K562 (cell line): ENCODE results near the gene OVCA2. TPM values are rescaled to one million over a fixed set of nuclear protein-coding genes. Genes with fewer than 3 reads are reported as not detected.

Source experiments
- ATAC-seq: fragments of 200-7000 bp; cut with Tn5 transposase; 3 replicates; pipeline ENCODE4 v1.9.1; 2020; ENCODE audit warnings: moderate library complexity
- BruUV-seq: library from RNA; stranded (reverse); fragments of 400-500 nt; replicated peaks from 2 replicates; lab custom pipeline; 2021; lab: Mats Ljungman, UMichigan
- CTCF ChIA-PET: fragments of 300-600 bp; formaldehyde crosslinking; extraction: SDS; loops from one replicate; lab custom pipeline; 2021; ENCODE audit warnings: low intra/inter-chr PET ratio; lab: Yijun Ruan, JAX
- POLR2A ChIA-PET: fragments of 300-600, 350-650 bp; sonication (Branson Sonifier 250); formaldehyde crosslinking; extraction: SDS; loops from one replicate; lab custom pipeline; 2021; ENCODE audit warnings: antibody characterized with exemption, inconsistent platforms; lab: Yijun Ruan, JAX
- DNase-seq, 4 experiments: peaks; one replicate each; pipeline versions ENCODE4 v3.0.0 to v3.0.0-alpha.2; 2011 to 2018; ENCODE audit warnings: low spot score in 3 of 4, mixed read lengths in 3 of 4; ENCODE audit errors: extremely low read depth in 1 of 4
- FAIRE-seq: peaks from 2 replicates; lab custom pipeline; 2011; peaks lifted over from hg19 to GRCh38; lab: Jason Lieb, UNC
- H2AFZ ChIP-seq: 2 replicates; pipeline ENCODE4 v1.6.0; 2011; ENCODE audit warnings: low read depth, low read length, control low read depth, inconsistent platforms
- H3K27ac ChIP-seq: fragments of 200-600 bp; 3 replicates; pipeline ENCODE4 v1.8.0; 2011; ENCODE audit warnings: low read depth, mild to moderate bottlenecking, control low read depth, inconsistent platforms, low read length, moderate library complexity, mixed read lengths; ENCODE audit errors: extremely low read depth
- H3K27me3 ChIP-seq, 2 experiments: fragments of 300-600 bp in 1 of 2; 2 replicates in 1 of 2; 3 replicates in 1 of 2; pipeline versions ENCODE4 v1.6.0 to v1.8.0; 2011; ENCODE audit warnings: inconsistent platforms in 2 of 2, low read length in 2 of 2, mild to moderate bottlenecking in 1 of 2, mixed read lengths in 1 of 2, moderate library complexity in 1 of 2; ENCODE audit not compliant: control insufficient read depth in 2 of 2, insufficient read depth in 2 of 2
- H3K36me3 ChIP-seq: fragments of 300-600 bp; 3 replicates; pipeline ENCODE4 v1.8.0; 2011; ENCODE audit warnings: mild to moderate bottlenecking, low read length, inconsistent platforms; ENCODE audit not compliant: control insufficient read depth, insufficient read depth
- H3K4me1 ChIP-seq, 2 experiments: fragments of 200-600 bp in 1 of 2; replicated peaks in 1 of 2; 2 replicates in 1 of 2; 3 replicates in 1 of 2; pipeline versions ENCODE4 v1.5.1 to v1.8.0; 2011; ENCODE audit warnings: inconsistent platforms in 2 of 2, low read length in 2 of 2, mild to moderate bottlenecking in 1 of 2, mixed read lengths in 1 of 2, moderate library complexity in 1 of 2; ENCODE audit not compliant: control insufficient read depth in 2 of 2, insufficient read depth in 2 of 2
- H3K4me2 ChIP-seq: 2 replicates; pipeline ENCODE4 v1.6.1; 2011; ENCODE audit warnings: low read length, control low read depth, inconsistent platforms, mixed read lengths; ENCODE audit not compliant: insufficient read depth
- H3K4me3 ChIP-seq: fragments of 200-600 bp; sonication (generic), shearing (Covaris generic); 2 replicates; pipeline ENCODE4 v1.5.1; 2016; ENCODE audit warnings: control low read depth, inconsistent platforms
- H3K79me2 ChIP-seq: fragments of 200-600 bp; 3 replicates; pipeline ENCODE4 v1.8.0; 2011; ENCODE audit warnings: low read length, inconsistent platforms; ENCODE audit not compliant: control insufficient read depth, insufficient read depth
- H3K9ac ChIP-seq, 2 experiments: 2 replicates each; pipeline versions ENCODE4 v1.6.0 to v1.6.1; 2011; ENCODE audit warnings: low read depth in 2 of 2, low read length in 2 of 2, control low read depth in 1 of 2, inconsistent platforms in 1 of 2, mild to moderate bottlenecking in 1 of 2, mixed read lengths in 1 of 2; ENCODE audit not compliant: insufficient read depth in 1 of 2
- H3K9me1 ChIP-seq: one replicate; pipeline ENCODE4 v1.6.0; 2011; ENCODE audit warnings: inconsistent platforms, mild to moderate bottlenecking, low read length, moderate library complexity; ENCODE audit not compliant: control insufficient read depth, insufficient read depth
- H3K9me3 ChIP-seq: replicated peaks from 2 replicates; pipeline ENCODE4 v1.5.1; 2011; ENCODE audit warnings: low read depth, low read length, inconsistent platforms; ENCODE audit not compliant: control insufficient read depth, insufficient read depth
- H4K20me1 ChIP-seq: replicated peaks from 2 replicates; pipeline ENCODE4 v1.6.1; 2011; ENCODE audit warnings: low read length, inconsistent platforms, mixed read lengths; ENCODE audit not compliant: control insufficient read depth, insufficient read depth
- ATF7 ChIP-seq: fragments of 450-650 bp; IDR thresholded peaks from 2 replicates; pipeline ENCODE4 v1.7.1; 2014; ENCODE audit warnings: mild to moderate bottlenecking, moderate library complexity
- BHLHE40 ChIP-seq: IDR thresholded peaks from 2 replicates; pipeline ENCODE4 v1.6.1; 2011; ENCODE audit warnings: low read length, improper control_type of control experiment
- BRD4 ChIP-seq: fragments of 200-600 bp; sonication (generic); IDR thresholded peaks from 2 replicates; pipeline ENCODE4 v1.6.1; 2017; ENCODE audit warnings: inconsistent platforms
- MYBL2 ChIP-seq, 2 experiments: fragments of 450-650 bp in 1 of 2; sonication (generic) in 1 of 2; formaldehyde crosslinking in 1 of 2; IDR thresholded peaks; 2 replicates each; pipeline versions ENCODE4 v1.6.1 to v1.8.1; 2017 to 2022; ENCODE audit warnings: borderline replicate concordance in 1 of 2, inconsistent platforms in 1 of 2, low read depth in 1 of 2, mild to moderate bottlenecking in 1 of 2, missing genetic modification reagents in 1 of 2, moderate library complexity in 1 of 2
- POU5F1 ChIP-seq: fragments of 150-350 bp; IDR thresholded peaks from 2 replicates; pipeline ENCODE4 v1.6.1; 2014; ENCODE audit warnings: borderline replicate concordance, low read length, low read depth, mild to moderate bottlenecking; ENCODE audit not compliant: partially characterized antibody
- RCOR1 ChIP-seq, 2 experiments: IDR thresholded peaks; 2 replicates each; pipeline ENCODE4 v1.6.1; 2012; ENCODE audit warnings: low read depth in 2 of 2, low read length in 2 of 2, borderline replicate concordance in 1 of 2, improper control_type of control experiment in 1 of 2
- REST ChIP-seq, 2 experiments: fragments of 450-650 bp; formaldehyde crosslinking in 1 of 2; IDR thresholded peaks; 2 replicates each; pipeline versions ENCODE4 v1.4.0 to v1.6.1; 2014 to 2020; ENCODE audit warnings: mild to moderate bottlenecking in 2 of 2, borderline replicate concordance in 1 of 2, low read depth in 1 of 2
- TCF15 ChIP-seq: fragments of 250-450 bp; sonication (Bioruptor Pico); IDR thresholded peaks from 2 replicates; pipeline ENCODE4 v1.8.0; 2022; ENCODE audit warnings: moderate library complexity, mild to moderate bottlenecking, inconsistent platforms
- TCF3 ChIP-seq: sonication (generic); formaldehyde crosslinking; IDR thresholded peaks from 2 replicates; pipeline ENCODE4 v1.4.0; 2020; ENCODE audit warnings: mild to moderate bottlenecking, missing genetic modification reagents
- ZBTB1 ChIP-seq: sonication (generic); formaldehyde crosslinking; IDR thresholded peaks from 2 replicates; pipeline ENCODE4 v1.8.1; 2023; ENCODE audit warnings: missing genetic modification reagents, low read depth, mild to moderate bottlenecking, borderline replicate concordance
- ZNF24 ChIP-seq: fragments of 450-650 bp; IDR thresholded peaks from 2 replicates; pipeline ENCODE4 v1.6.1; 2016
- WGBS: fragments of 100-300 bp; shearing (Covaris generic); methylation state at CpG from one replicate; pipeline ENCODE4 v1.1.6; 2016; ENCODE audit warnings: low coverage, mixed read lengths; ENCODE audit not compliant: insufficient coverage; ENCODE audit errors: missing lambda C conversion rate; 5-methylcytosine and 5-hydroxymethylcytosine counted together
- in situ Hi-C: fragments of 300-500 bp; cut with MboI; formaldehyde crosslinking; loops from 4 replicates; pipeline ENCODE4 v1.15.0; 2018; ENCODE audit warnings: inconsistent platforms, mixed read lengths
- intact Hi-C: fragments of 100-400 bp; cut with micrococcal nuclease; formaldehyde crosslinking; loops from 2 replicates; pipeline ENCODE4 v1.14.2; 2022
- polyA plus RNA-seq, 8 experiments: library from polyadenylated mRNA; depleted of rRNA in 4 of 8; stranded (reverse) in 5 of 8; unstranded in 3 of 8; fragments of >200 nt; fragmentation: Nextera tagmentation in 2 of 8; fragmentation: Illumina TruSeq in 1 of 8; extraction: Ambion mirVana in 2 of 8; extraction: Trizol in 1 of 8; gene quantifications; 2 replicates each; pipeline versions ENCODE4 v1.2.1 to v1.2.3, GENCODE V29; 2011 to 2014; ENCODE audit warnings: inconsistent platforms in 1 of 8, missing spikeins in 1 of 8
- total RNA-seq, 7 experiments: library from RNA; depleted of rRNA in 6 of 7; stranded (reverse); fragments of >200 nt in 6 of 7; fragmentation: Illumina TruSeq in 2 of 7; extraction: Trizol in 2 of 7; gene quantifications; 2 replicates each; pipeline versions ENCODE4 v1.2.1 to v1.2.3, GENCODE V29; 2011 to 2021; ENCODE audit warnings: low replicate concordance in 1 of 7
- TF ChIP-seq, protein P1 (sequence below): fragments of 250-450 bp; sonication (Bioruptor Pico); IDR thresholded peaks from 2 replicates; pipeline ENCODE4 v1.8.0; 2022; ENCODE audit warnings: inconsistent platforms

OVCA2 gene
- total and polyA plus RNA-seq, 9 of the 15 experiments (the other 6 are each of a cell fraction or from before 2014, with no cell fraction given), result 3.0 to 23.7 (median 14.1) TPM

GRCh38 chr17:2016494-2016893 lies 25.3 kb upstream of the OVCA2 start:
- H3K36me3 ChIP-seq, result no peaks in the 10 kb centered on the region
- no peak overlapping the region for H3K4me2 ChIP-seq
- no peaks in the 10 kb centered on the region for H3K9me3 ChIP-seq
- H3K4me3 ChIP-seq, result no peak overlapping the region
- ATAC-seq (no peak), DNase-seq (no peak), FAIRE-seq (no peak)
- in situ Hi-C loops, result no loop called here
- H3K27me3 ChIP-seq, result peaks cover 36 to 89% of the 10 kb centered on the region in 2 experiments
- no TSS peak for BruUV-seq
- intact Hi-C loops, result no loop called here
- no peaks in the 10 kb centered on the region for H3K79me2 ChIP-seq
- WGBS, result 3% methylated on average over 10 of the region's 20 CpGs
- ChIA-PET CTCF (no interaction called here), POLR2A (no interaction called here)
- peaks cover 0 to 7% of the 10 kb centered on the region in 2 experiments; a peak in 2 of 5 replicates for H3K4me1 ChIP-seq
- no peaks in the 10 kb centered on the region for H3K9me1 ChIP-seq
- peaks cover 8% of the 10 kb centered on the region; the same call in 1 of the 2 replicates for H4K20me1 ChIP-seq
- H3K9ac ChIP-seq, result no peak overlapping the region
- H2AFZ ChIP-seq, result no peak overlapping the region
- H3K27ac ChIP-seq, result no peak overlapping the region
- TF ChIP-seq RCOR1 (IDR thresholded peaks at IDR 0.05; ENCODE audit: borderline replicate concordance in 1 of 2, low read depth in 2 of 2, low read length in 2 of 2) (no peak), ZNF24 (no peak), TCF3 (CRISPR knock-in tag) (no peak), ZBTB1 (CRISPR knock-in tag) (no peak), POU5F1 (no peak), BHLHE40 (no peak), REST (IDR thresholded peaks at IDR 0.05; ENCODE audit: borderline replicate concordance) (no peak), REST (CRISPR knock-in tag; IDR thresholded peaks at IDR 0.05; ENCODE audit: low read depth) (no peak), ATF7 (no peak), BRD4 (no peak), TCF15 (CRISPR knock-in tag) (no peak), MYBL2 (IDR thresholded peaks at IDR 0.05; ENCODE audit: low read depth) (no peak), MYBL2 (CRISPR knock-in tag; IDR thresholded peaks at IDR 0.05; ENCODE audit: borderline replicate concordance) (no peak)
- TF ChIP-seq, protein P1, sequence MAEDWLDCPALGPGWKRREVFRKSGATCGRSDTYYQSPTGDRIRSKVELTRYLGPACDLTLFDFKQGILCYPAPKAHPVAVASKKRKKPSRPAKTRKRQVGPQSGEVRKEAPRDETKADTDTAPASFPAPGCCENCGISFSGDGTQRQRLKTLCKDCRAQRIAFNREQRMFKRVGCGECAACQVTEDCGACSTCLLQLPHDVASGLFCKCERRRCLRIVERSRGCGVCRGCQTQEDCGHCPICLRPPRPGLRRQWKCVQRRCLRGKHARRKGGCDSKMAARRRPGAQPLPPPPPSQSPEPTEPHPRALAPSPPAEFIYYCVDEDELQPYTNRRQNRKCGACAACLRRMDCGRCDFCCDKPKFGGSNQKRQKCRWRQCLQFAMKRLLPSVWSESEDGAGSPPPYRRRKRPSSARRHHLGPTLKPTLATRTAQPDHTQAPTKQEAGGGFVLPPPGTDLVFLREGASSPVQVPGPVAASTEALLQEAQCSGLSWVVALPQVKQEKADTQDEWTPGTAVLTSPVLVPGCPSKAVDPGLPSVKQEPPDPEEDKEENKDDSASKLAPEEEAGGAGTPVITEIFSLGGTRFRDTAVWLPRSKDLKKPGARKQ (CRISPR knock-in tag), result no peak
